ENCODE data around the gene ANKHD1.
"Not testable (repeated sequence)": the region's sequence is repeated elsewhere in the genome, so short reads cannot be mapped to it uniquely, and the experiment has no call there.

ANKHD1 gene

GRCh38 chr5:140413230-140413629 is 11.6 kb downstream of the ANKHD1 start:
- Histone ChIP-seq H3K27ac (ENCODE audit: low read length) (no peak overlapping the region), H3K4me3 (ENCODE audit: low read length) (no peak overlapping the region), H3K27me3 (ENCODE audit: control insufficient read depth, insufficient read depth, low read length) (no peaks in the 10 kb centered on the region), H3K36me3 (ENCODE audit: control insufficient read depth, low read depth, low read length) (no peaks in the 10 kb centered on the region), H3K9ac (ENCODE audit: low read length) (no peak overlapping the region), H3K9me3 (ENCODE audit: control insufficient read depth, low read depth, low read length) (no peaks in the 10 kb centered on the region), H3K4me1 (ENCODE audit: control insufficient read depth, low read depth, low read length) (no peaks in the 10 kb centered on the region)

DNA sequence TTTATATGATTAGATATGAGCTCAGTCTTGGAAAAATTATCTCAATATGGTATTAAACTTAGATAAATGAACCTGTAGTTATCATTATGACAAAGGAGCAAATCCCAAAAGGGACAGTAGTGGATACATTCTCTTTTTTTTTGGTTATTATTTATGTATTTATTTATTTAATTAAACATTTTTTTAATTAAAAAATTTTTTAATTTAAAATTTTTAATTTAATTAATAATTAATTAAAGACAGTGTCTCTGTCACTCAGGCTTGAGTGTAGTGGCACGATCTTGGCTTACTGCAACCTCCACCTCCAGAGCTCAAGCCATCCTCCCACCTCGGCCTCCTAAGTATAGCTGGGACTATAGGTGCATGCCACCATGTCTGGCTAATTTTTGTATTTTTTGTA is 15.6 kb downstream of the ANKHD1 start:
- no peak overlapping the region for H3K4me3 ChIP-seq (ENCODE audit: low read length)
- no peaks in the 10 kb centered on the region for H3K36me3 ChIP-seq (ENCODE audit: control insufficient read depth, low read depth, low read length)
- no peak overlapping the region for H3K9ac ChIP-seq (ENCODE audit: low read length)
- no peaks in the 10 kb centered on the region for H3K4me1 ChIP-seq (ENCODE audit: control insufficient read depth, low read depth, low read length)
- H3K27ac ChIP-seq (ENCODE audit: low read length): no peak overlapping the region
- H3K27me3 ChIP-seq (ENCODE audit: control insufficient read depth, insufficient read depth, low read length): no peaks in the 10 kb centered on the region
- H3K9me3 ChIP-seq (ENCODE audit: control insufficient read depth, low read depth, low read length): no peaks in the 10 kb centered on the region

- no peaks in the 10 kb centered on the region for H3K36me3 ChIP-seq (ENCODE audit: control insufficient read depth, low read depth, low read length)
- H3K9me3 ChIP-seq (ENCODE audit: control insufficient read depth, low read depth, low read length): no peaks in the 10 kb centered on the region
- no peak overlapping the region for H3K9ac ChIP-seq (ENCODE audit: low read length)
- no peaks in the 10 kb centered on the region for H3K27me3 ChIP-seq (ENCODE audit: control insufficient read depth, insufficient read depth, low read length)
- H3K4me1 ChIP-seq (ENCODE audit: control insufficient read depth, low read depth, low read length): no peaks in the 10 kb centered on the region
- H3K27ac ChIP-seq (ENCODE audit: low read length): no peak overlapping the region
- H3K4me3 ChIP-seq (ENCODE audit: low read length): no peak overlapping the region
Observed at GRCh38 chr5:140418862-140419520, 17.4 kb downstream of the ANKHD1 start.

DNA sequence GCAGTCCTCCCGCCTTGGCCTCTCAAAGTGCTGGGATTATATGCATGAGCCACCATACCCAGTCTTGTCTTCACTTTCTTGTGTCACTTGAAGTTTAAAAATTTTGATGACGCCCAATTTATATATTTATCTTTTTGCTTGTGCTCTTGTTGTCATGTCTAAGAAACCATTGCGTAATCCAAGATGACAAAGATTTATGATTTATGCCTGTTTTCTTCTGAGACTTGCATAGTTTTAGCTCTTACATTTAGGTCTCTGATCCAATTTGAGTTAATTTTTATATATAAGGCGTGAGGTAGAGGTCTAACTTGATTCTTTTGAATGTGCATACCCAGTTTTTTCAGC is 18.6 kb downstream of the ANKHD1 start:
- no peaks in the 10 kb centered on the region for H3K27me3 ChIP-seq (ENCODE audit: control insufficient read depth, insufficient read depth, low read length)
- H3K27ac ChIP-seq (ENCODE audit: low read length): no peak overlapping the region
- no peaks in the 10 kb centered on the region for H3K4me1 ChIP-seq (ENCODE audit: control insufficient read depth, low read depth, low read length)
- H3K4me3 ChIP-seq (ENCODE audit: low read length): no peak overlapping the region
- H3K9me3 ChIP-seq (ENCODE audit: control insufficient read depth, low read depth, low read length): no peaks in the 10 kb centered on the region
- no peak overlapping the region for H3K9ac ChIP-seq (ENCODE audit: low read length)
- no peaks in the 10 kb centered on the region for H3K36me3 ChIP-seq (ENCODE audit: control insufficient read depth, low read depth, low read length)

DNA sequence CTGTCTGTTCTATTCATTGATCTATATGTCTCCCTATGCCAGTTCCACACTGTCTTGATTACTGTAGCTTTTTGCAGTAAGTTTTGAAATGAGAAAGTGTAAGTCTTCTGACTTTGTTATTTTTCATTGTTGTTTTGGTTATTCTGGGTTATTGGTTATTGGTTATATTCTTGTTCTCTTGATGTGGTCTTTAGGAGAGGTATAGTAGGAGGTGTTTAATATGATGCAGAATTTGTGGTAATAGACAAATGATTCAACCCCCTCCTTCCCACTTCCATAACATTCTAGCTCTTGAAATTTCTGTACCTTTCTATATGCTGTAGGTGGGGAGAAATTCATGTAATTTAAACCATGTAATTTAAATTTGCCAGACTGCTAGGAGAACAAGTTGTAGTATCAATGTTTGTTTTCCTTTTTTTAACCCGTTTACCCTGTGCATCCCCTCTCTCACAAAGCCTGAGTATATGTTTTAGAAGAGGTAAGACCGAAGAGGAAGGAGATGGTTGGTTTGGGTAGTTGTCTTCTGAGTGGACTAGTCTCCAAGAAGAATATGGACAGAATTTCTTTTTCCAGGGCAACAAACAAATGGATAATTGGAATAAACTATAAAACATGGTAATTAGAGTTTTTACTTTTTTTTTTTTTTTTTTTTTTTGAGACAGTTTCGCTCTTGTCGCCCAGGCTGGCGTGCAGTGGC is 19.2 kb downstream of the ANKHD1 start:
- Histone ChIP-seq H3K4me3 (ENCODE audit: low read length) (no peak overlapping the region), H3K36me3 (ENCODE audit: control insufficient read depth, low read depth, low read length) (no peaks in the 10 kb centered on the region), H3K9ac (ENCODE audit: low read length) (no peak overlapping the region), H3K4me1 (ENCODE audit: control insufficient read depth, low read depth, low read length) (no peaks in the 10 kb centered on the region), H3K27me3 (ENCODE audit: control insufficient read depth, insufficient read depth, low read length) (no peaks in the 10 kb centered on the region), H3K27ac (ENCODE audit: low read length) (no peak overlapping the region), H3K9me3 (ENCODE audit: control insufficient read depth, low read depth, low read length) (no peaks in the 10 kb centered on the region)

DNA sequence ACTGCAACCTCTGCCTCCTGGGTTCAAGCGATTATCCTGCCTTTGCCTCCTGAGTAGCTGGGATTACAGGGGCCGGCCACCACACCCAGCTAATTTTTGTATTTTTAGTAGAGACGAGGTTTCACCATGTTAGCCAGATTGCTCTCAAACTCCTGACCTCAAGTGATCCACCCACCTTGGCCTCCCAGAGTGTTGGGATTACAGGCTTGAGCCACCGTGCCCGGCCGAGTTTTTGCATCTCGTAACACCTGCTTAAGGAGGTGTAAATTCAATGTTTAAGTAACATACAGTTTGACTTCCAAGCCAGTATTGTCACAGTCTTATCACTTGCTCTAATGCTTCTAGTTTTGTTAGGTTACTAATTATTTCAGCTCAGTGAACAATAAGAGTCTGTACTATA is 19.7 kb downstream of the ANKHD1 start:
- not testable (repeated sequence) for H3K36me3 ChIP-seq (ENCODE audit: control insufficient read depth, low read depth, low read length); H3K4me3 ChIP-seq (ENCODE audit: low read length); H3K27ac ChIP-seq (ENCODE audit: low read length); H3K4me1 ChIP-seq (ENCODE audit: control insufficient read depth, low read depth, low read length); H3K9ac ChIP-seq (ENCODE audit: low read length); H3K9me3 ChIP-seq (ENCODE audit: control insufficient read depth, low read depth, low read length); H3K27me3 ChIP-seq (ENCODE audit: control insufficient read depth, insufficient read depth, low read length)

GRCh38 chr5:140423609-140424008 is 22.0 kb downstream of the ANKHD1 start:
- H3K4me1 ChIP-seq (ENCODE audit: control insufficient read depth, low read depth, low read length): no peaks in the 10 kb centered on the region
- H3K9ac ChIP-seq (ENCODE audit: low read length): no peak overlapping the region
- H3K27ac ChIP-seq (ENCODE audit: low read length): no peak overlapping the region
- H3K36me3 ChIP-seq (ENCODE audit: control insufficient read depth, low read depth, low read length): no peaks in the 10 kb centered on the region
- H3K9me3 ChIP-seq (ENCODE audit: control insufficient read depth, low read depth, low read length): no peaks in the 10 kb centered on the region
- H3K4me3 ChIP-seq (ENCODE audit: low read length): no peak overlapping the region
- H3K27me3 ChIP-seq (ENCODE audit: control insufficient read depth, insufficient read depth, low read length): no peaks in the 10 kb centered on the region

DNA sequence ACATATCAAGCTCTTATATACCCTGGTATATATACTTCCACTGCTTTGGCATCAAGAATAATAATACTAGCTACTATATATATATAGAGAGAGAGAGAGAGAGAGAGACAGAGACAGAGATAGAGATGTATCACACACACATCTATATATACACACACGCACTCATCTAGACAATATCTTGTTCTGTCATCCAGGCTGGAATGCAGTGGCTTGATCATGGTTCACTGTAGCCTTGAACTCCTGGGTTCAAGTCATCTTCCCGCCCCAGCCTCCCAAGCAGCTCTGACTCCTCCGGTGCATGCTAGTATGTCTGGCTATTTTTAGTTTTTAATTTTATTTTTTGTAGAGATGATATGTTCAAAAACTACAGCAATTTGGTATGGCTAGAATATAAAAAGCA is 22.5 kb downstream of the ANKHD1 start:
- no peaks in the 10 kb centered on the region for H3K27me3 ChIP-seq (ENCODE audit: control insufficient read depth, insufficient read depth, low read length)
- no peaks in the 10 kb centered on the region for H3K4me1 ChIP-seq (ENCODE audit: control insufficient read depth, low read depth, low read length)
- H3K9ac ChIP-seq (ENCODE audit: low read length): no peak overlapping the region
- no peaks in the 10 kb centered on the region for H3K9me3 ChIP-seq (ENCODE audit: control insufficient read depth, low read depth, low read length)
- no peaks in the 10 kb centered on the region for H3K36me3 ChIP-seq (ENCODE audit: control insufficient read depth, low read depth, low read length)
- no peak overlapping the region for H3K27ac ChIP-seq (ENCODE audit: low read length)
- H3K4me3 ChIP-seq (ENCODE audit: low read length): no peak overlapping the region

DNA sequence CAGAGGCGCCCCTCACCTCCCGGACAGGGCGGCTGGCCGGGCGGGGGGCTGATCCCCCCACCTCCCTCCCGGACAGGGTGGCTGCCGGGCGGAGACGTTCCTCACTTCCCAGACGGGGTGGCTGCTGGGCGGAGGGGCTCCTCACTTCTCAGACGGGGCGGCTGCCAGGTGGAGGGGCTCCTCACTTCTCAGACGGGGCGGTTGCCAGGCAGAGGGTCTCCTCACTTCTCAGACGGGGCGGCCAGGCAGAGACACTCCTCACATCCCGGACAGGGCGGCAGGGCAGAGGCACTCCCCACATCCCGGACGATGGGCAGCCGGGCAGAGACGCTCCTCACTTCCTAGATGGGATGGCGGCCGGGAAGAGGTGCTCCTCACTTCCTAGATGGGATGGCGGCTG is 26.1 kb downstream of the ANKHD1 start:
- not testable (repeated sequence) for H3K9me3 ChIP-seq (ENCODE audit: control insufficient read depth, low read depth, low read length); H3K9ac ChIP-seq (ENCODE audit: low read length); H3K36me3 ChIP-seq (ENCODE audit: control insufficient read depth, low read depth, low read length); H3K4me1 ChIP-seq (ENCODE audit: control insufficient read depth, low read depth, low read length); H3K4me3 ChIP-seq (ENCODE audit: low read length); H3K27ac ChIP-seq (ENCODE audit: low read length); H3K27me3 ChIP-seq (ENCODE audit: control insufficient read depth, insufficient read depth, low read length)

DNA sequence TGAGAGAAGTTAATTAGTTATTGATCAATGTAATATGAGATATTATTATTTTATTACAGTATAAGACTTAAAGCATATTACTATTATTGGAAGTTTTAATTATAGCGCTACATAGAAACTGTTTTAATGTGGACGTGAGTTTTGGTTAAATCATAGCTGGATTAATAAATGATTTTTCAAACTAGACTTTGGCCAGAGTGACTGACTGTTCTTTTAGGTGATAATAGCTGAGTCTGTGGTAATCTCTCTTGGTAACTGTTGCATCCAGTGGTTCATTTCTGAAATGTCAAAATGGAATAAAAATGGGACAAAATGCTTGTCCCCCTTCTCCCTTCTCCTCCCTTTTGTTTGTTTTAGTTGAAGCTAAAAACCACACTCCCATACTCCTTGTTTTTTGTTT is 28.1 kb downstream of the ANKHD1 start:
- H3K36me3 ChIP-seq (ENCODE audit: control insufficient read depth, low read depth, low read length): no peaks in the 10 kb centered on the region
- H3K27me3 ChIP-seq (ENCODE audit: control insufficient read depth, insufficient read depth, low read length): no peaks in the 10 kb centered on the region
- H3K4me1 ChIP-seq (ENCODE audit: control insufficient read depth, low read depth, low read length): no peaks in the 10 kb centered on the region
- no peak overlapping the region for H3K4me3 ChIP-seq (ENCODE audit: low read length)
- H3K9me3 ChIP-seq (ENCODE audit: control insufficient read depth, low read depth, low read length): no peaks in the 10 kb centered on the region
- no peak overlapping the region for H3K9ac ChIP-seq (ENCODE audit: low read length)
- H3K27ac ChIP-seq (ENCODE audit: low read length): no peak overlapping the region

- Histone ChIP-seq H3K27me3 (ENCODE audit: control insufficient read depth, insufficient read depth, low read length) (no peaks in the 10 kb centered on the region), H3K36me3 (ENCODE audit: control insufficient read depth, low read depth, low read length) (peaks cover 12% of the 10 kb centered on the region), H3K4me3 (ENCODE audit: low read length) (no peak overlapping the region), H3K27ac (ENCODE audit: low read length) (no peak overlapping the region), H3K9me3 (ENCODE audit: control insufficient read depth, low read depth, low read length) (no peaks in the 10 kb centered on the region), H3K4me1 (ENCODE audit: control insufficient read depth, low read depth, low read length) (no peaks in the 10 kb centered on the region), H3K9ac (ENCODE audit: low read length) (no peak overlapping the region)
Observed at GRCh38 chr5:140432212-140432611, 30.6 kb downstream of the ANKHD1 start.

GRCh38 chr5:140432916-140433315 is 31.3 kb downstream of the ANKHD1 start:
- Histone ChIP-seq H3K27ac (ENCODE audit: low read length) (no peak overlapping the region), H3K9ac (ENCODE audit: low read length) (no peak overlapping the region)

More at GRCh38 chr5:140432916-140433315, 31.3 kb downstream of the ANKHD1 start:
- Histone ChIP-seq H3K36me3 (ENCODE audit: control insufficient read depth, low read depth, low read length) (peaks cover 15% of the 10 kb centered on the region), H3K4me1 (ENCODE audit: control insufficient read depth, low read depth, low read length) (no peaks in the 10 kb centered on the region), H3K9me3 (ENCODE audit: control insufficient read depth, low read depth, low read length) (no peaks in the 10 kb centered on the region), H3K4me3 (ENCODE audit: low read length) (no peak overlapping the region), H3K27me3 (ENCODE audit: control insufficient read depth, insufficient read depth, low read length) (no peaks in the 10 kb centered on the region)

Data from iPS-18a (cell line).